Activated T-helper 17 cell treated with anti-CD3 and anti-CD28 coated beads, Interleukin-2, amount 50 U/mL, for 72 hours (primary cell): Measurements from ENCODE around the gene OGG1. TPM values are rescaled to one million over a fixed set of nuclear protein-coding genes. Genes with fewer than 3 reads are reported as not detected.
"Not testable (repeated sequence)": the region's sequence is repeated elsewhere in the genome, so short reads cannot be mapped to it uniquely, and the experiment has no call there.

Experiments used
- ATAC-seq: fragments of 150-1000 bp; cut with Tn5 transposase; replicated peaks from 2 replicates; pipeline ENCODE4 v1.10.0; 2021; ENCODE audit warnings: mild to moderate bottlenecking, moderate library complexity
- H3K27ac Mint-ChIP-seq: one replicate; pipeline ENCODE4 v1.8.0; 2022; ENCODE audit warnings: mixed read lengths
- H3K27me3 Mint-ChIP-seq: one replicate; pipeline ENCODE4 v1.8.0; 2022; ENCODE audit warnings: mixed read lengths
- H3K36me3 Mint-ChIP-seq: one replicate; pipeline ENCODE4 v1.8.0; 2022; ENCODE audit warnings: low read depth, mild to moderate bottlenecking, mixed read lengths
- H3K4me1 Mint-ChIP-seq: one replicate; pipeline ENCODE4 v1.8.0; 2022; ENCODE audit warnings: mixed read lengths
- H3K4me3 Mint-ChIP-seq: one replicate; pipeline ENCODE4 v1.8.0; 2022; ENCODE audit warnings: mild to moderate bottlenecking, mixed read lengths
- H3K9me3 Mint-ChIP-seq: one replicate; pipeline ENCODE4 v1.8.0; 2022; ENCODE audit warnings: mixed read lengths
- total RNA-seq, 2 donors: library from RNA; stranded (reverse); gene quantifications; one replicate each; pipeline ENCODE4 v1.2.3, GENCODE V29; 2022

The OGG1 gene
- total RNA-seq, 2 donors from 2014 or later: 37.4 to 52.3 TPM

GRCh38 chr3:9765865-9766264 is 16.1 kb downstream of the OGG1 start:
- Mint-ChIP-seq H3K9me3 (no peaks in the 10 kb centered on the region), H3K4me3 (peak overlapping the region; percentile 29), H3K27ac (no peak overlapping the region), H3K27me3 (no peaks in the 10 kb centered on the region), H3K4me1 (peaks cover 21% of the 10 kb centered on the region), H3K36me3 (peaks cover 86% of the 10 kb centered on the region)
- ATAC-seq: no peak

- Mint-ChIP-seq H3K4me1 (peaks cover 18% of the 10 kb centered on the region), H3K27me3 (no peaks in the 10 kb centered on the region), H3K27ac (peak overlapping the region; percentile 6), H3K9me3 (no peaks in the 10 kb centered on the region), H3K36me3 (peaks cover 70% of the 10 kb centered on the region), H3K4me3 (peak overlapping the region; percentile 87)
- ATAC-seq: no peak
Measured at GRCh38 chr3:9767418-9767817, 17.7 kb downstream of the OGG1 start.

GRCh38 chr3:9768141-9768775 is 18.5 kb downstream of the OGG1 start:
- H3K27me3 Mint-ChIP-seq: no peaks in the 10 kb centered on the region
- peak overlapping the region; percentile 87 for H3K4me3 Mint-ChIP-seq
- peaks cover 62% of the 10 kb centered on the region for H3K36me3 Mint-ChIP-seq
- H3K9me3 Mint-ChIP-seq: no peaks in the 10 kb centered on the region
- H3K27ac Mint-ChIP-seq: peak overlapping the region; percentile 90
- ATAC-seq: no peak
- H3K4me1 Mint-ChIP-seq: peaks cover 18% of the 10 kb centered on the region

GRCh38 chr3:9769012-9769411 is 19.3 kb downstream of the OGG1 start:
- H3K9me3 Mint-ChIP-seq: no peaks in the 10 kb centered on the region
- H3K4me3 Mint-ChIP-seq: peak overlapping the region; percentile 87
- no peak for ATAC-seq
- H3K27ac Mint-ChIP-seq: peak overlapping the region; percentile 90
- no peaks in the 10 kb centered on the region for H3K27me3 Mint-ChIP-seq
- peaks cover 18% of the 10 kb centered on the region for H3K4me1 Mint-ChIP-seq
- peaks cover 54% of the 10 kb centered on the region for H3K36me3 Mint-ChIP-seq

GRCh38 chr3:9769426-9770275 is 19.9 kb downstream of the OGG1 start, which contains the start of gene CAMK1:
CAMK1 (minus strand) TSS chr3:9769947; CDS start chr3:9767749, 2,198 bp downstream.
- Mint-ChIP-seq H3K27ac (peak within 1 kb of the TSS; percentile 90), H3K9me3 (no peaks in the 10 kb centered on the region), H3K4me3 (peak within 1 kb of the TSS; percentile 87), H3K27me3 (no peaks in the 10 kb centered on the region), H3K36me3 (peaks cover 48% of the 10 kb centered on the region), H3K4me1 (peaks cover 18% of the 10 kb centered on the region)
- peak; percentile 98 for ATAC-seq

GRCh38 chr3:9770276-9770812 is 20.6 kb downstream of the OGG1 start:
- H3K27ac Mint-ChIP-seq: peak overlapping the region; percentile 70
- H3K4me1 Mint-ChIP-seq: peaks cover 18% of the 10 kb centered on the region
- no peaks in the 10 kb centered on the region for H3K9me3 Mint-ChIP-seq

GRCh38 chr3:9771007-9771406 is 21.3 kb downstream of the OGG1 start:
- peak overlapping the region; percentile 87 for H3K4me3 Mint-ChIP-seq
- not testable (repeated sequence) for ATAC-seq, H3K27me3 Mint-ChIP-seq, H3K9me3 Mint-ChIP-seq
- peak overlapping the region; percentile 70 for H3K27ac Mint-ChIP-seq
- peaks cover 20% of the 10 kb centered on the region for H3K4me1 Mint-ChIP-seq
- peaks cover 35% of the 10 kb centered on the region for H3K36me3 Mint-ChIP-seq

More at GRCh38 chr3:9770276-9770812, 20.6 kb downstream of the OGG1 start:
- H3K4me3 Mint-ChIP-seq: peak overlapping the region; percentile 87
- H3K27me3 Mint-ChIP-seq: no peaks in the 10 kb centered on the region
- peaks cover 41% of the 10 kb centered on the region for H3K36me3 Mint-ChIP-seq
- no peak for ATAC-seq

GRCh38 chr3:9776896-9777693 is 27.3 kb downstream of the OGG1 start:
- peaks cover 3% of the 10 kb centered on the region for H3K9me3 Mint-ChIP-seq
- H3K36me3 Mint-ChIP-seq: peaks cover 35% of the 10 kb centered on the region
- H3K4me1 Mint-ChIP-seq: peaks cover 38% of the 10 kb centered on the region
- no peaks in the 10 kb centered on the region for H3K27me3 Mint-ChIP-seq
- peak overlapping the region; percentile 87 for H3K4me3 Mint-ChIP-seq
- ATAC-seq: no peak
- peak overlapping the region; percentile 94 for H3K27ac Mint-ChIP-seq

- peak; percentile 39 for ATAC-seq
- peaks cover 38% of the 10 kb centered on the region for H3K4me1 Mint-ChIP-seq
- H3K4me3 Mint-ChIP-seq: peak overlapping the region; percentile 87
Measured at GRCh38 chr3:9777694-9778021, 27.9 kb downstream of the OGG1 start.

GRCh38 chr3:9778143-9779074 is 28.7 kb downstream of the OGG1 start:
- Mint-ChIP-seq H3K9me3 (peaks cover 3% of the 10 kb centered on the region), H3K27me3 (no peaks in the 10 kb centered on the region)
- peak; percentile 90 for ATAC-seq

More at GRCh38 chr3:9777694-9778021, 27.9 kb downstream of the OGG1 start:
- H3K27ac Mint-ChIP-seq: peak overlapping the region; percentile 94
- H3K9me3 Mint-ChIP-seq: peaks cover 3% of the 10 kb centered on the region
- peaks cover 41% of the 10 kb centered on the region for H3K36me3 Mint-ChIP-seq
- H3K27me3 Mint-ChIP-seq: no peaks in the 10 kb centered on the region

GRCh38 chr3:9779075-9779593 is 29.4 kb downstream of the OGG1 start:
- Mint-ChIP-seq H3K27me3 (no peaks in the 10 kb centered on the region), H3K36me3 (peaks cover 55% of the 10 kb centered on the region), H3K4me1 (peaks cover 38% of the 10 kb centered on the region), H3K9me3 (peaks cover 3% of the 10 kb centered on the region), H3K27ac (peak overlapping the region; percentile 94), H3K4me3 (peak overlapping the region; percentile 87)
- ATAC-seq: no peak

More at GRCh38 chr3:9778143-9779074, 28.7 kb downstream of the OGG1 start:
- H3K4me3 Mint-ChIP-seq: peak overlapping the region; percentile 87
- H3K36me3 Mint-ChIP-seq: peaks cover 48% of the 10 kb centered on the region
- peak overlapping the region; percentile 94 for H3K27ac Mint-ChIP-seq
- peaks cover 38% of the 10 kb centered on the region for H3K4me1 Mint-ChIP-seq

GRCh38 chr3:9779721-9780457 is 30.1 kb downstream of the OGG1 start:
- peak; percentile 52 for ATAC-seq
- Mint-ChIP-seq H3K27ac (peak overlapping the region; percentile 94), H3K9me3 (peaks cover 3% of the 10 kb centered on the region), H3K4me1 (peaks cover 38% of the 10 kb centered on the region), H3K4me3 (peak overlapping the region; percentile 87), H3K27me3 (no peaks in the 10 kb centered on the region), H3K36me3 (peaks cover 63% of the 10 kb centered on the region)
